ENCODE measurements around the gene DENND10.
"Not testable (repeated sequence)": the region's sequence is repeated elsewhere in the genome, so short reads cannot be mapped to it uniquely, and the experiment has no call there.

DENND10 gene

GRCh38 chr10:119103903-119104653, at the start of gene DENND10:
Gene DENND10, plus strand, starts transcription at chr10:119104113. Its CDS starts 30 bp downstream, at chr10:119104143.
- DNase-seq (ENCODE audit: low read depth in 2 of 2) = peak; percentile 61 to 72

- DNase-seq (ENCODE audit: low read depth in 2 of 2) = no peak
Observed at GRCh38 chr10:119055472-119055871, 48.4 kb upstream of the DENND10 start.

GRCh38 chr10:119058010-119058409, 45.9 kb upstream of the DENND10 start:
- no peak for DNase-seq (ENCODE audit: low read depth in 2 of 2)

GRCh38 chr10:119059557-119059956, 44.4 kb upstream of the DENND10 start:
- DNase-seq (ENCODE audit: low read depth in 2 of 2) = no peak

GRCh38 chr10:119060107-119060506, 43.8 kb upstream of the DENND10 start:
- no peak for DNase-seq (ENCODE audit: low read depth in 2 of 2)

- DNase-seq (ENCODE audit: low read depth in 2 of 2) = no peak
Observed at GRCh38 chr10:119061352-119061751, 42.6 kb upstream of the DENND10 start.

- DNase-seq (ENCODE audit: low read depth in 2 of 2) = no peak
Observed at GRCh38 chr10:119061926-119062325, 42.0 kb upstream of the DENND10 start.

GRCh38 chr10:119070395-119071165, 33.3 kb upstream of the DENND10 start:
- DNase-seq (ENCODE audit: low read depth in 2 of 2) = no peak

- no peak for DNase-seq (ENCODE audit: low read depth in 2 of 2)
Observed at GRCh38 chr10:119073584-119073983, 30.3 kb upstream of the DENND10 start.

GRCh38 chr10:119078422-119079179, 25.3 kb upstream of the DENND10 start:
- no peak for DNase-seq (ENCODE audit: low read depth in 2 of 2)

- peak; percentile 29 to 65 for DNase-seq (ENCODE audit: low read depth in 2 of 2)
Observed at GRCh38 chr10:119079599-119080520, 24.1 kb upstream of the DENND10 start.

GRCh38 chr10:119080521-119081259, 23.2 kb upstream of the DENND10 start, which contains the start of gene EIF3A:
Gene EIF3A, minus strand, starts transcription at chr10:119080817. Its CDS starts 141 bp downstream, at chr10:119080676.
- DNase-seq (ENCODE audit: low read depth in 2 of 2) = peak; percentile 68 to 89

GRCh38 chr10:119084896-119085295, 19.0 kb upstream of the DENND10 start:
- DNase-seq (ENCODE audit: low read depth in 2 of 2) = no peak

- no peak for DNase-seq (ENCODE audit: low read depth in 2 of 2)
Observed at GRCh38 chr10:119087271-119087882, 16.5 kb upstream of the DENND10 start.

- DNase-seq (ENCODE audit: low read depth in 2 of 2) = no peak
Observed at GRCh38 chr10:119090026-119090795, 13.7 kb upstream of the DENND10 start.

- DNase-seq (ENCODE audit: low read depth in 2 of 2) = no peak
Observed at GRCh38 chr10:119090968-119091367, 12.9 kb upstream of the DENND10 start.

- no peak for DNase-seq (ENCODE audit: low read depth in 2 of 2)
Observed at GRCh38 chr10:119095640-119096039, 8.3 kb upstream of the DENND10 start.

GRCh38 chr10:119096641-119097415, 7.1 kb upstream of the DENND10 start:
- not testable (repeated sequence) for DNase-seq (ENCODE audit: low read depth in 2 of 2)
